PC-3 (cell line): ENCODE data around the gene ZNF839.
"Not testable (repeated sequence)": the region's sequence is repeated elsewhere in the genome, so short reads cannot be mapped to it uniquely, and the experiment has no call there.

ENCODE experiments used
- CTCF ChIP-seq: fragments of 300-600 bp; sonication (generic); conservative IDR thresholded peaks from 2 replicates; pipeline ENCODE4 v1.5.1; 2017; ENCODE audit warnings: antibody characterized with exemption, low read depth, mild to moderate bottlenecking, low read length
- EZH2 ChIP-seq: fragments of 300-600 bp; sonication (generic); IDR thresholded peaks from one replicate; pipeline ENCODE4 v1.6.1; 2017; ENCODE audit warnings: antibody characterized with exemption, mild to moderate bottlenecking, low read length; ENCODE audit not compliant: unreplicated experiment
- EZH2phosphoT487 ChIP-seq: fragments of 300-600 bp; sonication (generic); IDR thresholded peaks from 2 replicates; pipeline ENCODE4 v1.6.1; 2018; ENCODE audit warnings: mild to moderate bottlenecking, antibody characterized with exemption, low read length, borderline replicate concordance

GRCh38 chr14:102329381-102329780, 9.8 kb downstream of the ZNF839 start:
- not testable (repeated sequence) for TF ChIP-seq CTCF, EZH2phosphoT487, EZH2
